HG03108 (cell line): ENCODE measurements around the gene SLC6A13.

Source experiments
- ATAC-seq: cut with Tn5 transposase; IDR thresholded peaks from one replicate; pipeline ENCODE4 v1.9.1; 2021; ENCODE audit warnings: moderate library complexity; ENCODE audit not compliant: unreplicated experiment

SLC6A13 gene

GRCh38 chr12:234891-235415 is 27.7 kb downstream of the SLC6A13 start:
- ATAC-seq = no peak

- ATAC-seq = no peak
Measured at GRCh38 chr12:234019-234418, 28.6 kb downstream of the SLC6A13 start.

GRCh38 chr12:233615-233968 is 29.0 kb downstream of the SLC6A13 start:
- no peak for ATAC-seq

- ATAC-seq = no peak
Measured at GRCh38 chr12:232731-233614, 29.7 kb downstream of the SLC6A13 start.

- no peak for ATAC-seq
Measured at GRCh38 chr12:230925-231671, 31.5 kb downstream of the SLC6A13 start.

- no peak for ATAC-seq
Measured at GRCh38 chr12:229441-230191, 33.0 kb downstream of the SLC6A13 start.

- ATAC-seq = no peak
Measured at GRCh38 chr12:228846-229200, 33.8 kb downstream of the SLC6A13 start.

GRCh38 chr12:227923-228845 is 34.5 kb downstream of the SLC6A13 start:
- no peak for ATAC-seq

GRCh38 chr12:227286-227915 is 35.2 kb downstream of the SLC6A13 start:
- no peak for ATAC-seq

- no peak for ATAC-seq
Measured at GRCh38 chr12:226401-226800, 36.2 kb downstream of the SLC6A13 start.

GRCh38 chr12:225012-225411 is 37.6 kb downstream of the SLC6A13 start:
- ATAC-seq = no peak

GRCh38 chr12:224330-224729 is 38.3 kb downstream of the SLC6A13 start:
- no peak for ATAC-seq

GRCh38 chr12:223841-224240 is 38.8 kb downstream of the SLC6A13 start:
- ATAC-seq = no peak

GRCh38 chr12:221736-222135 is 40.9 kb downstream of the SLC6A13 start:
- no peak for ATAC-seq

GRCh38 chr12:220946-221550 is 41.6 kb downstream of the SLC6A13 start:
- ATAC-seq = no peak

- no peak for ATAC-seq
Measured at GRCh38 chr12:220491-220890, 42.1 kb downstream of the SLC6A13 start.

GRCh38 chr12:219891-220352 is 42.7 kb downstream of the SLC6A13 start:
- no peak for ATAC-seq

- no peak for ATAC-seq
Measured at GRCh38 chr12:218728-219590, 43.7 kb downstream of the SLC6A13 start.
